ENCODE results near the gene LTBP4. TPM values are rescaled to one million over a fixed set of nuclear protein-coding genes. Genes with fewer than 3 reads are reported as not detected.

The LTBP4 gene
- total and polyA plus RNA-seq, 2 donors (not counting 3 experiments of a cell fraction or from before 2014, with no cell fraction given) = 25.9 to 38.0 TPM

DNA sequence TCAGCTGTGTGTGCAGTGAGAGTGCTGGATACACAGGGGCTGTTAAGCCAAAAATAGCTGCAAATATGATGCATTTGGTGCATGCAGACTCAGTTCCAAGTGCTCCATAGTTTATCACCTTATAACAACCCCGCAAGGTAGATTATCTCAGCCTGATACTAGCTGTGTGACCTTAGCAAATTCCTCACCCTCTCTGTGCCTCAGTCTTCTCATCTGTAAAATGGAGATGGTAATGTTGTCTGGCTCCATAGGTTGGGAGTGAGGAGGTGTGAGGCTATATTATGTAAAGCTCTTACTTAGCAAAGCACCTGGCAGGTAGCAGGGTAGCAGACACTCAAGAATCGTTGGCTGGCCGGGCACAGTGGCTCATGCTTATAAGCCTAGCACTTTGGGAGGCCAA, 48.3 kb upstream of the LTBP4 start:
- no peak overlapping the region for H2AFZ ChIP-seq (ENCODE audit: low read depth, low read length)
- H3K4me3 ChIP-seq (replicated peaks in 1 of 3; ENCODE audit: insufficient read depth in 1 of 3, low read depth in 1 of 3, low read length in 3 of 3) = no peak overlapping the region
- H3K27me3 ChIP-seq (ENCODE audit: control insufficient read depth in 2 of 2, insufficient read depth in 2 of 2, low read length in 2 of 2) = peaks cover 22 to 28% of the 10 kb centered on the region in 2 experiments
- H3K27ac ChIP-seq (ENCODE audit: insufficient read depth, low read depth, low read length) = no peak overlapping the region
- no peak overlapping the region for H3K9ac ChIP-seq (replicated peaks; ENCODE audit: extremely low read depth, insufficient read depth, low read length)
- no peaks in the 10 kb centered on the region for H3K36me3 ChIP-seq (ENCODE audit: control insufficient read depth in 2 of 2, extremely low read depth in 1 of 2, insufficient read depth in 2 of 2, low read length in 2 of 2)
- no peaks in the 10 kb centered on the region for H3K79me2 ChIP-seq (ENCODE audit: control insufficient read depth, insufficient read depth, low read length)
- ChIA-PET POLR2A (no interaction called here), CTCF (interaction anchor here (1.5 kb wide), 2 partner anchors 11 to 29 kb away, joined by 3 read pairs; no protein-coding TSS in a partner anchor)
- H3K4me2 ChIP-seq (ENCODE audit: insufficient read depth, low read length) = no peak overlapping the region
- no TSS peak for BruUV-seq (replicated peaks)
- no peak for FAIRE-seq
- TF ChIP-seq, protein P1, sequence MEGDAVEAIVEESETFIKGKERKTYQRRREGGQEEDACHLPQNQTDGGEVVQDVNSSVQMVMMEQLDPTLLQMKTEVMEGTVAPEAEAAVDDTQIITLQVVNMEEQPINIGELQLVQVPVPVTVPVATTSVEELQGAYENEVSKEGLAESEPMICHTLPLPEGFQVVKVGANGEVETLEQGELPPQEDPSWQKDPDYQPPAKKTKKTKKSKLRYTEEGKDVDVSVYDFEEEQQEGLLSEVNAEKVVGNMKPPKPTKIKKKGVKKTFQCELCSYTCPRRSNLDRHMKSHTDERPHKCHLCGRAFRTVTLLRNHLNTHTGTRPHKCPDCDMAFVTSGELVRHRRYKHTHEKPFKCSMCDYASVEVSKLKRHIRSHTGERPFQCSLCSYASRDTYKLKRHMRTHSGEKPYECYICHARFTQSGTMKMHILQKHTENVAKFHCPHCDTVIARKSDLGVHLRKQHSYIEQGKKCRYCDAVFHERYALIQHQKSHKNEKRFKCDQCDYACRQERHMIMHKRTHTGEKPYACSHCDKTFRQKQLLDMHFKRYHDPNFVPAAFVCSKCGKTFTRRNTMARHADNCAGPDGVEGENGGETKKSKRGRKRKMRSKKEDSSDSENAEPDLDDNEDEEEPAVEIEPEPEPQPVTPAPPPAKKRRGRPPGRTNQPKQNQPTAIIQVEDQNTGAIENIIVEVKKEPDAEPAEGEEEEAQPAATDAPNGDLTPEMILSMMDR (IDR thresholded peaks at IDR 0.05; ENCODE audit: extremely low read depth in 1 of 2, insufficient read depth in 1 of 2, low read depth in 1 of 2, low read length in 2 of 2) = no peak
- TF ChIP-seq MYC (IDR thresholded peaks at IDR 0.05; ENCODE audit: low read depth, low read length) = no peak
- no peak for TF ChIP-seq GATA2 (IDR thresholded peaks at IDR 0.05; ENCODE audit: insufficient read depth, insufficient read length, low read depth, low read length)
- TF ChIP-seq FOS (IDR thresholded peaks at IDR 0.05; ENCODE audit: borderline replicate concordance, insufficient read depth, low read length) = no peak
- TF ChIP-seq, protein P2, sequence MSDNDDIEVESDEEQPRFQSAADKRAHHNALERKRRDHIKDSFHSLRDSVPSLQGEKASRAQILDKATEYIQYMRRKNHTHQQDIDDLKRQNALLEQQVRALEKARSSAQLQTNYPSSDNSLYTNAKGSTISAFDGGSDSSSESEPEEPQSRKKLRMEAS (IDR thresholded peaks at IDR 0.05; ENCODE audit: insufficient read depth, insufficient read length) = no peak
- TF ChIP-seq POLR2AphosphoS5 (IDR thresholded peaks at IDR 0.05; ENCODE audit: insufficient read depth, low read depth, low read length) = no peak
- TF ChIP-seq POLR2A (IDR thresholded peaks at IDR 0.05; ENCODE audit: low read depth, low read length) = no peak
- no peak for TF ChIP-seq JUN (IDR thresholded peaks at IDR 0.05; ENCODE audit: borderline replicate concordance, insufficient read depth, insufficient read length, low read depth)
- no peak for TF ChIP-seq EZH2 (IDR thresholded peaks at IDR 0.05; ENCODE audit: borderline replicate concordance, low read depth, low read length, severe bottlenecking)
- no peaks in the 10 kb centered on the region for H3K9me1 ChIP-seq (replicated peaks; ENCODE audit: control insufficient read depth, extremely low read depth, insufficient read depth, low read length)
- no peaks in the 10 kb centered on the region for H4K20me1 ChIP-seq (replicated peaks; ENCODE audit: control insufficient read depth, extremely low read depth, insufficient read depth, low read length)
- intact Hi-C loops (cut with micrococcal nuclease) (no loop called here), dilution Hi-C loops (cut with MboI; ENCODE audit: extremely low pct_ligation_motif_present, low sequenced_read_pairs) (no loop called here)
- DNase-seq (ENCODE audit: low read depth, low spot score) = no peak
- no peaks in the 10 kb centered on the region for H3K4me1 ChIP-seq (ENCODE audit: control insufficient read depth, extremely low read depth, insufficient read depth, low read length)
- H3K9me3 ChIP-seq (replicated peaks; ENCODE audit: control insufficient read depth, insufficient read depth, low read length) = no peaks in the 10 kb centered on the region

All from endothelial cell of umbilical vein (primary cell).